GM12874 (cell line): ENCODE data around the gene SERPINE1.

ENCODE experiments used
- TF ChIP-seq, protein P1 (sequence below): IDR thresholded peaks from 2 replicates; pipeline ENCODE4 v1.5.1; 2011; ENCODE audit warnings: low read depth, mild to moderate bottlenecking, control low read depth, low read length, moderate library complexity; ENCODE audit not compliant: insufficient read depth

Gene SERPINE1

DNA sequence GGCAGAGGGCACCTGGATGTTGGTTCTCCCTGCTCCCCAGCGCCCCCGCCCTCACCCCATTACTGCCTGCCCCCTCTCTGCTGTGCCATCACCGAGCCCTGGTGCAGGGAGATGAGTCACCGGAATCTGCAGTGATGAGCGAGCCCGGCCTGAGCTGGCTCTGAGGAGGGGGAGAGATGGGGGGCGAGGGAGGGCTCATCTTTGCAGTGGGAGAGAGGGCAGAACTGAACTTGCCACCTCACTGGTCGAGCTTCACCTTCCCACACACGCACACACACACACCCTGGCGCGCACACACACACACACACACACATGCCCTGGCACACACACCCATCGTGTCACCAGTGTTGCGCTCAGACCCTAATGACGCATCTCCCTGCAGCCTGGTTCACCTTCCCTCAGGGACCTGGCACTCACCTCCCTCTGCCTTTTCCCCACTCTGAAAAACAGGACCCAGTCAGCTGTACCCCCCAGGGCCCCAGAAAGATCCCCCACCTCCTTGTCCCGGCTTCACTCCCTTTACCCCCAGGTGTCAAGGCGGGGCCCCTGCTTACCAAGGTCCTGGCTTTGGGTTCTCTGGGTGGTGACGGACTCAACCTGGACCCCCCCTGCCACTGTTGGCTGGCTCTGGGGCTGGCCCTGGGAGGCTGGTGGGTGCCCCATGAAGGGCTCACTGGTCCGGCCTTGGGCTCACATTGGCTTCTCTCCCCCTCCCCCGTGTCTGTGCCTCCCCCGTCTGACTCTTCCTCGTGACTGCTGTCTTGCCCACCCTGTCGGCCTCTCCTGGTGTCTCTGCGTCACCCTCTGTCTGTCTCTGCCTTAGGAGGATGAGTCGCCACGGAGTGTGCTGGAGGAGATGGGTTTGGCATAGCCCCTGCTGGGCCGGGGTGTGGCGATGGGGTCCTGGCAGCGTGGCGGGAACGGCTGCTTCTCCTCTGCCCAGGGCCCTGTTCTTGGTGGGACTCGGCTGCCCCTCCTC, 33.1 kb downstream of the SERPINE1 start:
- TF ChIP-seq, protein P1, sequence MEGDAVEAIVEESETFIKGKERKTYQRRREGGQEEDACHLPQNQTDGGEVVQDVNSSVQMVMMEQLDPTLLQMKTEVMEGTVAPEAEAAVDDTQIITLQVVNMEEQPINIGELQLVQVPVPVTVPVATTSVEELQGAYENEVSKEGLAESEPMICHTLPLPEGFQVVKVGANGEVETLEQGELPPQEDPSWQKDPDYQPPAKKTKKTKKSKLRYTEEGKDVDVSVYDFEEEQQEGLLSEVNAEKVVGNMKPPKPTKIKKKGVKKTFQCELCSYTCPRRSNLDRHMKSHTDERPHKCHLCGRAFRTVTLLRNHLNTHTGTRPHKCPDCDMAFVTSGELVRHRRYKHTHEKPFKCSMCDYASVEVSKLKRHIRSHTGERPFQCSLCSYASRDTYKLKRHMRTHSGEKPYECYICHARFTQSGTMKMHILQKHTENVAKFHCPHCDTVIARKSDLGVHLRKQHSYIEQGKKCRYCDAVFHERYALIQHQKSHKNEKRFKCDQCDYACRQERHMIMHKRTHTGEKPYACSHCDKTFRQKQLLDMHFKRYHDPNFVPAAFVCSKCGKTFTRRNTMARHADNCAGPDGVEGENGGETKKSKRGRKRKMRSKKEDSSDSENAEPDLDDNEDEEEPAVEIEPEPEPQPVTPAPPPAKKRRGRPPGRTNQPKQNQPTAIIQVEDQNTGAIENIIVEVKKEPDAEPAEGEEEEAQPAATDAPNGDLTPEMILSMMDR = no peak

DNA sequence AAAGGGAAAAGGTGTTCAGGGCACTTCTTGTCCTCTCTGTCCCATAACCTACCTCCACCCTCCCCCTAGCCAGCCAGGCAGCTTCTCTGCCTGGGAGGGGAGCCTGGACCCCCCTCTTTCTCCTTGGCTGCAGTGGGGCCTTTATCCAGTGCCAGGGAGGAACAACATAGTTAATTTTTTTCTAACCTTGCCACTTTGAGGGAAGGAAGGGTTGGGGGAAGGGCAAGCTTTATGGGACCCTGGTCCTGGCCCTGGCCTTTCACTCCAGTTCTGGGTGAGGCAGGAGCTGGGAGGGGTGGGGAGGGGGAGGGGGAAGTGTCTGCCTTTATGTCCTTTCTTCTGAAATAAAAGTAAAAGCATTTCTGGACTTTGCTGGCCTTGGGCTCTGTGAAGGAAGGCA, 34.0 kb downstream of the SERPINE1 start:
- TF ChIP-seq, protein P1 = no peak

DNA sequence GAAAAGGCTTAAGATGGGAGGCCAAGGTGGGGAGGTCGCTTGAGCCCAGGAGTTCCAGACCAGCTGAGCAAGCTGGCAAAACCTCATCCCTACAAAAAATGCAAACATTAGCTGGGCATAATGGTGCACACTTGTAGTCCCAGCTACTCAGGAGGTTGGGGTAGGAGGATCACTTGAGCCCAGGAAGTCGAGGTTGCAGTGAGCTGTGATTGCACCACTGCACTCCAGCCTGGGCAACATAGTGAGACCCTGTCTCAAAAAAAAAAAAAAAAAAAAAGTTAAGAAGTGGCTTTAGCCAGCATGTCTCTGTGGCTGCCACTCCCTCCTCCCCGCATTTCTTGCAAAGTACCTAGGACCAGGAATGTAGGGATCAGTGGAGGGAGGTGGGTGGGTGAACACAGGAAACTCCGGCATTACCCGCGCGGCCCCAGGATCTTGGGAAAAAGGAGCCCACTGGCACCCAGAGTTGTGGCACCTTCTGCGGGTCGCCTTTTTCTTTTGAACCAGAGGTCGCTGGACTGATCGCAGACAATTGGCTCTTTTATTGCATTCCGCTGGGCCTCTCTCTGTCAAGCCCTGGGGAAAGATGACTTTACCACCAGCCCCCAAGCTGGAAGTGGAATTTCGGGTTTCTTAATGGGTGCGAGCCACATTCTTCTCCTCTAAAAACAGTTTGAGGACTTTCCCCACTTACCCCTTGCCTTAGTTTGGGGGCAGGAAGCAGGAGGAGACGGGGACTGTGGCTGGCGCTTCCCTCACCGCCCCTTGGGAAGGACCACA, 35.0 kb downstream of the SERPINE1 start:
- TF ChIP-seq, protein P1 = no peak

DNA sequence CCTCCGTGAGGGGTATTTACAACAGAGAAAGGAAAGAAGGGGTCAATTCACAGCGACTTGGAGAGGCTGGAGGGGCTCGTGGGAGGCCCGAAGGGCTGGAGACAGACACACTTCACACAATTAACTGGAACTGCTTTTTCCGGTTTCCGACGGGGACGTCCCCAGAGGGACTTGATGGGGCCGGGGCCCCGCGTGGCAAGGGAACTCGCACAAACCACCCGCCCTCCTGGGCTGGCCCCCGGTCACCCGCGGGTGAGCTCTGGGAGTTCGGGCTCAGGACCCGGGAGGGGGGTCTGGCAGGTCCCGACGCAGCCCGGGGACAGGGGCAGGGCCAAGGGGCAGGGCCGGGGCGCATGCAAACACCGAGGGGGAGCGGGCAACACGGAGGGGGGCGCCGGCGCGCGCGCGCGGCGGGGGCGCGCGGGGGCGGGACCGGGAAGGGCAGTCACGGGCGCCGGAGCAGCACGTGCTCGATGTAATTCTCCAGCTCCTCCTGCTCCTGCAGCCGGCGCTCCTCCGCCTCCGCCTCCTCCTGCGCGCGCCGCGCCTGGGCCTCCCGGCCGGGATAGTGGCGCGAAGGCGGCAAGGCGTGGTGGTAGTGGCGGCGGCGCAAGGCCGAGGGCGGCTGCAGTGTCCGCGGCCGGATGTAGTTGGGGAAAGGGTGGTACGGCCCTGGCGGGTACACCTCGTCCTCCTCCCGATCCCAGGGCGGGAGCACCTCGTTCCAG, 35.8 kb downstream of the SERPINE1 start:
- TF ChIP-seq, protein P1 = no peak

DNA sequence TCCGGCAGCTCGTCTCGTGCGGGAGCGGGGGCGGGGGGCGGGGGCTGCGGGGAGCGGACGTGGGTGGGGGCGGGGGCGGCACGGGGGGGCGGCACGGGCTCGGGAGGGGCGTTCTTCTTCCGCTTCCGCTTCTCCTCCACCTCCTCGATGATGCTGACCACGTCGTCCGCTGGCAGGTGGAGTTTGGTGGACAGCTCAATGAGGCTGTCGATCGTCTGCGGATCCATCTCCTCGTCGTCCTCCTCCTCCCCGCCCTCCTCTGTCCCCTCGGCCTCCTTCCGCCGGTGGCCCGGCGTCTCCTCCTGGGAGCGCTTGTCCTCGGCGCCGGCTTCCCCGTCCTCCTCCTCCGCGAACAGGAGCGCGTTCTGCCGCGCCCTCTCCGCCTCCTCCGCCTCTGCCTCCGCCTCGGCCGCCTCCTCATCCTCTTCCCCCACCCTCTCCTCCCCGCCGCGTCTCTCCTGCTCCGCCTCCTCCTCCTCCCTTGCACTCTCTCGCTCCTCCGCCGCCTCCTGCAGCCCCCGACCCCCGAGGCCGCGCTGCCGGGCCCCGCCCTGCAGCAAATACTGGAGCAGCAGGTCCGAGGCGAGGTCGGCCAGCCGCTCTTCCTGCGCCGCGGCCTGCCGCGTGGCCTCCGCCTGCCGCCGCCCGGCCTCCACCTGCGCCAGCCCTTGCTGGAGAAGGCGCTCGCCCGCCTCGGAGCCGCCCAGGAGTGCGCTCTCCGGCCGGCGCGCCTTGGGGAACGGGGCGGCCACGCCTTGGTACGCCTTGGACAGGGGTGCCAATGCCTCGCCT, 36.6 kb downstream of the SERPINE1 start:
- TF ChIP-seq, protein P1 = no peak

DNA sequence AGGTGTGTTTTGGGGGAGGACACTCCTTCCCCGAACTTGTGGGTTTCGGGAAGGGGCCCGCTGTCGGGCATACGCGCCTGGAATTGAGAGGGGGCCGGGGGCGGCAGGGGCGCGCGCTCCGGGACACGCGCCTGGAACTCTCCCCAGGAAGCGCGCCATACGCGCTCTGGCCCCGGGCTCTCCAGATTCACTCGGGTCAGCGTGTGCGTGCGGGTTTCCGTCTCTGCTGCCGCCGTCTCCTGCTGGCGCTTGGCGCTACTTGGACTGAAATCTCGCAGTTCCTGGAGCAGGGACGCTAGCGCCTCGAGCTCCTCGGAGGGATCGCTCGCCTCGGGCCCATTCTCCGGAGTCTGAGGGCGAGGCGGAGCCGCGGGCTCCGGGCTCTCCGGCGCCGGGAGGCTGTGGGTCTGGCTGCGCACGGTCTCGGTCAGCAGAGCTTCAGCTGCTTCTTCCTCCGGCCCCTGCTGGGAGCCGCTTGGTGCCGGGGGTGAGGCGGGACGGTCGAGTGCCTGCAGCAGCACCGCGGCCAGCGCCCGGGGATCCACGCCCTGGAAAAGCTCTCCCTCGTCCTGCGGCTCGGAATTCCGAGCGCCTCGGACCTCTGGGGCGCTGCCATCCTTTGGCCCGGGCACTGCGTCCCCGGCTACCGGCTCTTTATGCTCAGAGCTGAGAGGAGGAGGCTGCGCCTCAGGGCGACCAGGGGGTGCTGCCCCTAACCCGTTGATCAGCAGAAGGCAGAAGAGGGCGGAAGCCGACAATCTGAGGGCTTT, 37.4 kb downstream of the SERPINE1 start:
- TF ChIP-seq, protein P1 = no peak
